Activated T-cell treated with anti-CD3 and anti-CD28 coated beads, Interleukin-2, amount 50 U/mL, for 72 hours (primary cell): ENCODE measurements around the gene STXBP3. TPM values are rescaled to one million over a fixed set of nuclear protein-coding genes. Genes with fewer than 3 reads are reported as not detected.

ENCODE experiments used
- ATAC-seq, 2 donors: fragments of 150-1000 bp; cut with Tn5 transposase; replicated peaks in 1 of 2; 2 replicates each; pipeline ENCODE4 v1.10.0; 2021; ENCODE audit warnings: moderate library complexity in 2 of 2, mild to moderate bottlenecking in 1 of 2
- DNase-seq, 2 donors: peaks; one replicate each; pipeline ENCODE4 v3.0.0; 2021 to 2022; ENCODE audit warnings: mixed read lengths in 1 of 2
- H3K27ac Mint-ChIP-seq: one replicate; pipeline ENCODE4 v1.8.0; 2022; ENCODE audit warnings: mild to moderate bottlenecking, moderate library complexity, mixed read lengths
- H3K27me3 Mint-ChIP-seq: one replicate; pipeline ENCODE4 v1.8.0; 2022; ENCODE audit warnings: low read depth, mixed read lengths
- H3K36me3 Mint-ChIP-seq, 2 donors: one replicate each; pipeline ENCODE4 v1.8.0; 2022; ENCODE audit warnings: mixed read lengths in 2 of 2, mild to moderate bottlenecking in 1 of 2; ENCODE audit not compliant: insufficient read depth in 2 of 2
- H3K4me1 Mint-ChIP-seq: one replicate; pipeline ENCODE4 v1.8.0; 2022; ENCODE audit warnings: low read depth, mixed read lengths
- H3K4me3 Mint-ChIP-seq, 2 donors: one replicate each; pipeline ENCODE4 v1.8.0; 2022; ENCODE audit warnings: mild to moderate bottlenecking in 2 of 2, mixed read lengths in 2 of 2, moderate library complexity in 2 of 2
- H3K9me3 Mint-ChIP-seq, 2 donors: one replicate each; pipeline ENCODE4 v1.8.0; 2022; ENCODE audit warnings: mixed read lengths in 2 of 2
- total RNA-seq, 2 donors: library from RNA; stranded (reverse); gene quantifications; one replicate each; pipeline ENCODE4 v1.2.3, GENCODE V29; 2022

The STXBP3 gene
- total RNA-seq, 2 donors from 2014 or later: 45.0 to 45.5 TPM

DNA sequence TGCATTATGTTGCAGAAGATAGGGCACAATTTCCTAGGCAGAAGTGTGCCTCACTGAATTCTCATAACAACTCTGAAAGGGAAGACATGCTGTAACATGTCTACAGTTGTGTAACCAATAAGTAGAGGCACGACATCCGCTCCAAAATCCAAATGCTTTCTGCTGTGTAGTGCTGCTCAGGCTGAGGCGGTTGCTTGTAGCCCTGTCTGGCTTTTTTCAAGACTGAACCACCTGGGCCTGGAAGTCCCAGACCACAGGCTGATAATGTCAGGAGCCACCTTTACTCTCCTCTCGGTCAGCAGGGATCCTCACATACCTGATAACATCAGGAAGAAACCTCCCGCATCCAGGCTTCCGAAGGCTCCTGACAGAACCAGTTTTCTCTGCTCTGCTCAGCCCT, 99.5 kb downstream of the STXBP3 start:
- H3K27ac Mint-ChIP-seq: no peak overlapping the region
- H3K4me3 Mint-ChIP-seq: no peak overlapping the region
- peaks cover 10% of the 10 kb centered on the region for H3K27me3 Mint-ChIP-seq
- H3K36me3 Mint-ChIP-seq: no peaks in the 10 kb centered on the region
- DNase-seq (no peak), ATAC-seq (no peak)
- no peaks in the 10 kb centered on the region for H3K9me3 Mint-ChIP-seq
- no peaks in the 10 kb centered on the region for H3K4me1 Mint-ChIP-seq

DNA sequence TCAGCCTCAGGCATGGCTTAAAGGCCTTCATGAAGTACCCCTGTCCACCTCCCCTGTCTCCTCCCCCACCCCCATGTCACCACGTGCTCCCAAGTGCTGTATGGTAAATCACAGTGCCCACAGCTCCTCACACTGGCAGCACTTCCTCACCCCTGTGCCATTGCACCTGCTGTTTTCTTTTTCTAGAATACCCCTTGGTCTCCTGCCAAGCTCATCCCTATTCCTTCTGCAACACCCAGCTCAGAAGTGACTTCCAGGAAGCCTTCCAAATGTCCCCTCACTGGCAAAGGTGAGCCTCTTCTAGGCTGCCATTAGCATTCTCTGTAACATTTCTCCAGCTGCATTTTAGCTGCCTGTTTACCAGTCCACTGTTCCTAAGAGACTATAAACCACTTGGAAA, 101.0 kb downstream of the STXBP3 start:
- no peak for DNase-seq
- Mint-ChIP-seq H3K4me1 (no peaks in the 10 kb centered on the region), H3K4me3 (no peak overlapping the region), H3K9me3 (no peaks in the 10 kb centered on the region), H3K27ac (no peak overlapping the region), H3K27me3 (peaks cover 20% of the 10 kb centered on the region), H3K36me3 (no peaks in the 10 kb centered on the region)
- no peak for ATAC-seq

- H3K4me3 Mint-ChIP-seq: no peak overlapping the region
- H3K36me3 Mint-ChIP-seq: no peaks in the 10 kb centered on the region
- H3K9me3 Mint-ChIP-seq: no peaks in the 10 kb centered on the region
- no peak overlapping the region for H3K27ac Mint-ChIP-seq
- no peaks in the 10 kb centered on the region for H3K4me1 Mint-ChIP-seq
- DNase-seq (no peak), ATAC-seq (no peak)
- peaks cover 24% of the 10 kb centered on the region for H3K27me3 Mint-ChIP-seq
Measured at GRCh38 chr1:108848806-108849205, 102.3 kb downstream of the STXBP3 start.

DNA sequence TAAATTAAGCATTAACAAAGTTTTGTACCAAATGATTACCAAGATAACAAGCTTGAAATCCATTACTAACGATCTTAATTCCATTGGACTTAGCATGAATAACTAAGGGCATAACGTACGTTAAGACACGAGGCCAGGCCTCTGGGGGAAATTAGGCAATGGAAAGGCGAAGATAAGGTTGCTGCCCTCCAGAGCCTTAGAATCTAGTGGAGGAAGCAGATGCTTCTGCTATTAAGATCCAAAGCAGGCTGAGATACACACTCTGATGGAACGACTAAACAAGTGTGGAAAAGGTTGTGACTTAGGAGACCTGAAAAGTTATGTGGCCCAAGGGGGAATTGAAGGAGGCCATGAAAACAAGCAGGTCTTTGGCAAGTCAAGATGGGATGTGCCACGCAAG, 104.5 kb downstream of the STXBP3 start:
- Mint-ChIP-seq H3K4me1 (no peaks in the 10 kb centered on the region), H3K27me3 (peaks cover 35% of the 10 kb centered on the region), H3K9me3 (no peaks in the 10 kb centered on the region), H3K36me3 (no peaks in the 10 kb centered on the region), H3K27ac (no peak overlapping the region), H3K4me3 (no peak overlapping the region)
- no peak for DNase-seq
- no peak for ATAC-seq

DNA sequence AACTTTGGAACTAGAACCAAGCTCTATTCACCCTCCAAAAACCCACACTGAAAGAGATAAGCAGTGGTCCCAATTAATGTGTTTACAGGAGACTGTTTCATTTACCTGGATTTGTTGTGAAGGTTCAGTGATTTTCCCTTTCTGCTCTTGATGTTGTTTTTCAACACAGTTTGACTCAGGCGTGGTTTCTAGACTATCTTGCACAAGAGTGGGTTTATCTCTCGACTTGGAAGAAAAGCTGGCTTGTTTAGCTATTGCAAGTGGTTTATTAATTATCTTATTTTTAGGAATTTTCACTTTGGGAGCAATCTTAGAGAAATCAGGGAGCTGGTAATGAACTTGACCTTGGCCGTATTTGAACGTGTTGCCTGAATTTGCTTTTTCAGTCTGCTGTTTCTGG, 105.1 kb downstream of the STXBP3 start:
- Mint-ChIP-seq H3K27ac (no peak overlapping the region), H3K36me3 (no peaks in the 10 kb centered on the region), H3K9me3 (no peaks in the 10 kb centered on the region), H3K4me1 (no peaks in the 10 kb centered on the region), H3K4me3 (no peak overlapping the region), H3K27me3 (peaks cover 35% of the 10 kb centered on the region)
- no peak for DNase-seq
- ATAC-seq: no peak

DNA sequence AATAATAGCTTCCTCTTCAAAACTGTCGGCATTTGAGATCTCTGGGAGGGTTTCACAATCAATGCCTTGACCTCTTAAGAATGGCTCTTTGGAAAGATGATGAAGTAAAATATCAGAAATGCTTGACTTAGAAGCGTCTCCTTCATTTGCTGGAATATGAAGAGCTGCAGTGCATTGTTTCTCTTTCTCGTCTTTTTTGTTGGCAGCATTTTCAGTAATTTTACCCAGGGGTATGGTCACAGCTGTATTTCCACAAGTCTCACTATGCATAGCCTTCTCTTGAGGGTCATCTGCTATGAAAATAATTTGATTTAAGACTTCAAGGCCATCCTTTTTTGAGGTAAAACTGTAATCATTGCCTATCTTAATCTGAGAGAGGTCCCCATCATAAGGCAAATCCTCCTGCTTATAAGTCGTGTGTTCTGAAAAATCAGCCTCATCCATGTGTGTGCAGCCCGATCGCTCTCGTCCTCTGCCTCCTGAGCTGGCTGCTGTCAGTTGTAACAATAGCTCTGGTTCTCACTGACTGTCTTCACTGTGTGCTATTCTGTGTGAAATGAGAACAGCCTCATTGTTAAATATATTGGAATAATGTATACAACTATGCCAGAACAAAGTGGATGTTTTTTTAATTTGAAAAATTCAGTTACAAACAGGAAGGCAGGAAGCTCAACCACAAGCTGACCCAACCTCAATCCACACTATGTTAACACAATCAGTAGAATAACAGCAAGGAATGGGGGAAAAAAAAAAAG, 105.9 kb downstream of the STXBP3 start:
- Mint-ChIP-seq H3K4me1 (no peaks in the 10 kb centered on the region), H3K27ac (no peak overlapping the region), H3K4me3 (no peak overlapping the region), H3K36me3 (no peaks in the 10 kb centered on the region), H3K9me3 (no peaks in the 10 kb centered on the region), H3K27me3 (peaks cover 35% of the 10 kb centered on the region)
- ATAC-seq (no peak), DNase-seq (no peak)

DNA sequence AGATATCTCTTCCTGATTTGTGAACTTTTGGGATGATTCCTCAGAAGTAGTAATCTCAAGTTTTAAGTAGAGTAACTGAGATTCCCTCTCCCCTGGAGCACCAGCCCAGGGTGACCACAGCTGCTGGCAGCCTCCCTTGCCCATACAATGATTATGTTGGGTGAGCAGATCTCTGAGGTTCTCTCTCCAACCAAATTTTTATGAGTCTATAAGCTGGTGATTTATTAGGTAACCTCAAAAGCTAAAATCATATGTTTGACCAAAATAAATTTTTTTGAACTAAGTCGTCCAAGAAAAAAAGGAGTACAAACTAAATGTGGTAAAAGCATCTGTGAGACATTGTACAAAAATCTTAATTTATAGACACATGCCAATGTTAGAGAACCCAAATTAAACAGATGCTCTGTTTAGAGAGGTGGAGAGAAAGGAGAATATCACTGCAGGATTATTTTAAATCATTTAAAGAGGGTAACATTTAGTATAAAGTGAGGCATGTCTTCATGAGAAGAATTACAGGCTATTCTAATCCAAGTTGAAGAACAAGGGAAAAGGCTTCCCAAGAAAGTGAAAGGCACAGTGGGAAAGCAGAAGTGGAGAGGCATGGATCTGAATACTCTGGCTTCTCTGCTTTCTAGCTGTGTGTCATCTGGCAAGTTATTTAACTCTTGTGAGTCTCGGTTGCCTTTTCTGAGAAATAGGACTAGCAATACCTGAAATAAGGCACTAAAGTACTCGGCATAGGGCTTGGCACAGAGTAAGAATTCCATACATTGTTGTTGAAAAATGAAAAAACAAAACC, 107.9 kb downstream of the STXBP3 start:
- Mint-ChIP-seq H3K4me3 (no peak overlapping the region), H3K36me3 (no peaks in the 10 kb centered on the region), H3K27me3 (peaks cover 33% of the 10 kb centered on the region), H3K9me3 (no peaks in the 10 kb centered on the region), H3K27ac (no peak overlapping the region), H3K4me1 (peaks cover 6% of the 10 kb centered on the region)
- ATAC-seq (no peak), DNase-seq (no peak)

GRCh38 chr1:108856994-108857393, 110.5 kb downstream of the STXBP3 start, which contains the start of gene AKNAD1:
Gene AKNAD1, minus strand, starts transcription at chr1:108857094. Its CDS starts 4,430 bp downstream, at chr1:108852664.
- Mint-ChIP-seq H3K27ac (no peak within 1 kb of the TSS), H3K4me3 (no peak within 1 kb of the TSS), H3K36me3 (no peaks in the 10 kb centered on the region), H3K27me3 (peaks cover 25% of the 10 kb centered on the region), H3K9me3 (no peaks in the 10 kb centered on the region), H3K4me1 (peaks cover 6% of the 10 kb centered on the region)
- DNase-seq (no peak), ATAC-seq (no peak)

DNA sequence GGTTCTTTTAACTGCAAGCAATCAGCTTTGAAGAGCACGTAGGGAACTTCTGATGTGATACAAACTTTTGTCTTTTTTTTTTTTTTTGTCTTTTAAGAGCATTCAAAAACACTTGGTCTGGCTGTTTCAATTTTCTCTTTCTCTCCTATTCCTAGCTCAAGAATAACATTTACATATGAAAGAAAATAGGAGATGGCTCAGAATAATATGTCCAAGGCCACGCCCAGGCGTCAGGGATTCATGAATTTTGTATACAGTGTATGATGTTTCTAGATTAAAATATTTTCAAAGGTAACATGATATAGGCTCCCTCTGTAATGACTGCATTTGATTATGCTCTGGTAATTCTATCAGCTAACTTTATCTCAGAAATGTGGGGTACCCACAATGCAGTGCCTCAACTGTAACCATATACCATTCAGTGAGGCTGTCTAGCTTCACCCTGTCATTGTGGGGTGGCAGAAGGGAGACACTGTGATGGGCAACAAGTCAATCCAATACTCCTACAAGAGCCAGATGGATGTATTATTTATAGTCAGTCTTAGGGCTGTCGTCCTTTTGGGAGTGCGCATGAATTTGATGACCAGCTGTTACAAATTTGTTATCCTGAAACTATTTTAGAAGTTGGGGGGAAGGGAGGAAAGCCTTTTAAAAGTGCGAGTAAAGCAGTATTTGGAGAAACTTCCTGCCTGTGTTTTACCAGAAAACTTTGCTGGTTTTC, 111.9 kb downstream of the STXBP3 start:
- Mint-ChIP-seq H3K27me3 (peaks cover 17% of the 10 kb centered on the region), H3K9me3 (no peaks in the 10 kb centered on the region), H3K4me1 (peaks cover 6% of the 10 kb centered on the region), H3K36me3 (no peaks in the 10 kb centered on the region), H3K27ac (no peak overlapping the region), H3K4me3 (no peak overlapping the region)
- DNase-seq: no peak
- no peak for ATAC-seq

Other genes with a start within 250 kb of the STXBP3 start
- 1 to 10 TPM; 8.9 to 9.9 TPM for gene EEIG2, start 186.6 kb upstream of the STXBP3 start, total RNA-seq
- gene HENMT1, start 85.6 kb upstream of the STXBP3 start, total RNA-seq: 10 to 100 TPM; 21.1 to 25.1 TPM
- gene PRPF38B, start 54.4 kb upstream of the STXBP3 start, total RNA-seq: 10 to 100 TPM; 86.3 to 87.4 TPM
- under 1 TPM; 0.14 to 0.26 TPM for gene FNDC7, start 33.8 kb upstream of the STXBP3 start, total RNA-seq
- not detected for gene AKNAD1, start 110.4 kb downstream of the STXBP3 start, total RNA-seq
- gene GPSM2, start 130.3 kb downstream of the STXBP3 start, total RNA-seq: 10 to 100 TPM; 15.1 to 16.7 TPM
- 10 to 100 TPM; 17.6 to 19.7 TPM for gene CLCC1, start 216.8 kb downstream of the STXBP3 start, total RNA-seq